NCI-H2171 treated with DMSO at 0.1 percent for 48 hours (cell line): ENCODE results near the gene IRAK2.
A peak's percentile ranks its signal among the peaks of the same experiment; 100 is the strongest.
"Not testable (repeated sequence)": the region's sequence is repeated elsewhere in the genome, so short reads cannot be mapped to it uniquely, and the experiment has no call there.

Experiments used
- DNase-seq: peaks from one replicate; lab custom pipeline; 2025; lab: John Stamatoyannopoulos, UW

IRAK2 gene, protein sequence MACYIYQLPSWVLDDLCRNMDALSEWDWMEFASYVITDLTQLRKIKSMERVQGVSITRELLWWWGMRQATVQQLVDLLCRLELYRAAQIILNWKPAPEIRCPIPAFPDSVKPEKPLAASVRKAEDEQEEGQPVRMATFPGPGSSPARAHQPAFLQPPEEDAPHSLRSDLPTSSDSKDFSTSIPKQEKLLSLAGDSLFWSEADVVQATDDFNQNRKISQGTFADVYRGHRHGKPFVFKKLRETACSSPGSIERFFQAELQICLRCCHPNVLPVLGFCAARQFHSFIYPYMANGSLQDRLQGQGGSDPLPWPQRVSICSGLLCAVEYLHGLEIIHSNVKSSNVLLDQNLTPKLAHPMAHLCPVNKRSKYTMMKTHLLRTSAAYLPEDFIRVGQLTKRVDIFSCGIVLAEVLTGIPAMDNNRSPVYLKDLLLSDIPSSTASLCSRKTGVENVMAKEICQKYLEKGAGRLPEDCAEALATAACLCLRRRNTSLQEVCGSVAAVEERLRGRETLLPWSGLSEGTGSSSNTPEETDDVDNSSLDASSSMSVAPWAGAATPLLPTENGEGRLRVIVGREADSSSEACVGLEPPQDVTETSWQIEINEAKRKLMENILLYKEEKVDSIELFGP

DNA sequence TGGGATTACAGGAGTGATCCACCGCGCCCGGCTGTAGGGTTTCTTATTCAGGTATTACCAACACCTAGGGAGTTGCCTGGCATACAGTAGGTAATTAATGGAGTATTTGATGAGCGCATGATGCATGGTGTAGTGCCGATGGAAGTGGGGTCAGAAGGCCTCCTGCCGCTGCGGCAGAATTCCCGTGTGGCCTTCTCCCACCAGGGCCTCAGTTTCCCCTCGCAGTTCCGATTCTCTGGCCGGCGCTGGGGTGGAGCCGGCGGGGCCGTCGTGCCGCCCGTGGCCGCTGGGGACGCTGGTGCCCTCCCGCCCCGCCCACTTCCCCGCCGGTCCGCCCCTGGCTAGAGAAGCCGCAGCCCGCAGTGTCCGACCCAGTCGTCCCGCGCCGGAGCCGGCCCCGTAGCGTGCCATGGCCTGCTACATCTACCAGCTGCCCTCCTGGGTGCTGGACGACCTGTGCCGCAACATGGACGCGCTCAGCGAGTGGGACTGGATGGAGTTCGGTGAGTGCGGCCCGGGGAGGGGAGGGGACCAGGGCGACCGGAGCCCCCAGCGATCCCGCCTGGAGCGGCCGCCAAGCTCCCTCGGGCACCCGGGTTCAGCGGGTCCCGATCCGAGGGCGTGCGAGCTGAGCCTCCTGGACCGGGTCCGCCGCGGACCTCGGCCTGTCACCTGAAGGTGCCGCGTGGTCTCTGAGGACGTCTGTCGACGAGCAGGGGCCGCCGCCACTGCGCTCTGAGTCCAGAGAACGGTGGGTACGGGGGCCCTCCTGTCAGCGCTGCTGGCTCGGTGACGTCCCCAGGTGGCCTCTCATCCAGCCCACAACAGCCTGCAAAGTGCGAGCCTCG is at the start of gene IRAK2:
TSS of gene IRAK2 (plus strand) at position 374 of the 848 bp plus-strand sequence. CDS start at position 410, 36 bp downstream.
- DNase-seq, result peak; percentile 18

DNA sequence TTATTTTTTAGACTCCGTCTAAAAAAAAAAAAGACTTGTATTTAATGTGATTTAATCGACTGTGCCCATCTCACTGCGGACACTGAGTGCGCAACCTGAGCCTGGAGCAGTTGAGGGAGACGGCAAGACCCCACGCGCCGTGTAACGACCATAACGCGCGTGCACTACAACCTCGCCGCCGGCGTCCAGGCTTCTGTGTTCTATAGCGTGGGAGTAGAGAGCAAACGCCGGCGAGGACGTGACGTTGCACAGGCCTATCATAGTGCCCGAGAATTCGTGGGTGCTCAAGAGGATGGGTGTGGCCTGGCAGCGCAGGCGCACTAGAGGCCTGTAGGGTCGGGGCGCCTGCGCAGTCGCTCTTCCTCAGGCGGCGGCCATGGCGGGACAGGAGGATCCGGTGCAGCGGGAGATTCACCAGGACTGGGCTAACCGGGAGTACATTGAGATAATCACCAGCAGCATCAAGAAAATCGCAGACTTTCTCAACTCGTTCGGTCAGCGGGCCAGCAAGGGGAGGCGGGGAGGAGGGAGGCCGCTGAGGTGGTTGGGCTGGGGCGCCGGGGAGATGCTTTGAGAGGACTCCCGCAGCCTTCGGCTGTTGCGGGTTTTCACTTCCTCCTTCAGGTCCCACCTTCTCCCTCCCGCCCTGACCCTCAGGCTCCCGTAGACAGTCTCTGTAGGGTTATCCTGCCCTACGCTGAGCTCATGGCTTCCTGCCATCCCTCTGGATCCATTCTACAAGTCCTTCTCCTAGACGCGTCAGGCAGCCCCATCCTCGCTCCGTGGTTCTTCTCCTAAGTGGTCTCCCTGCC is 49.2 kb upstream of the IRAK2 start, which contains the start of gene BRK1:
TSS of gene BRK1 (plus strand) at position 350 of the 812 bp plus-strand sequence. CDS start at position 377, 27 bp downstream.
- peak; percentile 92 for DNase-seq

DNA sequence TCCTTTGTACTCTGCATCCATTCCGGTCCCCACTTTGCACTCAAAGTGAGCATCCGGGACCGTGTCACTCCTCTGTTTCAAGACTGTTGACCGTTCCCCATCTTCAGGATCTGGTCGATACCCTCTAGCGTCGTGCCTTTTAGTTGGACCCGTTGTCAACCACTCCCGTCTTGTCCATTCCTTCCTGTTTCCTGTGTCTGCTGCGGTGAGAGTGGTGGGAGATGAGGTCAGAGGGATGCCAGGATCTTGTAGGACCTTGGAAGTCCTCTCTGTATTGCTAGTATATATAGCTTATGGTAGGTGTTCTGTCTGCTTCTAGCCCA is 48.6 kb upstream of the IRAK2 start:
- no peak for DNase-seq

DNA sequence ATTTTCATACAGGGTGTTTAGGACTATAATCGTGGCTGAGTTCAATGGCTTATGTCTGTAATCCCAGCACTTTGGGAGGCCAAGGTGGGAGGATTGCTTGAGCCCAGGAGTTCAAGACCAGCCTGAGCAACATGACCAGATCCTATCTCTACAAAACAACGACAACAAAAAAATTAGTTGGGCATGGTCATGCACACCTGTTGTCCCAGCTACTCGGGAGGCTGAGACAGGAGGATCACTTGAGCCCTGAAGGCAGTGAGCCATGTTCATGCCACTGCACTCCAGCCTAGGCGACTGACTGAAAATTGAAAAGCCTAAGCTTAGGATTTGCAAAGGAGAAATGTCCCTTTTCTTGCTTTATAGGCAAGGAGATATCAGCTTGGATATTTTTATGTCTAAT is 47.8 kb upstream of the IRAK2 start:
- no peak for DNase-seq

DNA sequence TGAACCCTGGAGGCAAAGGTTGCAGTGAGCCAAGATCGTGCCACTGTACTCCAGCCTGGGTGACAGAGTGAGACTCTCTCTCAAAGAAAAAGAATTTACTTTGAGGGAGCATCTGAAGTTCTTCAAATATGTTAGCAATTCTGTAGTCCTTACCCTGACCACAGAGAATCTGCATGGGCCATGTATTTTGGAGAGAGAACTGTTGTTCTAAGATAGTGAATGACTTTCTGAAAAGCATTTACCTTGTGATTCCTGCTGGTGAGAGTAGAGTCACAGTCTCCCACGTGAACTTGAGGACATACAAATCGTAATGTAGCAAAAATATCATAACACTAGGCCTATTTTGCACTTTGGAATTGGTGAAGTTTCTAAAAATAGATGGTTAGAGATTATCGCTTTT is 45.3 kb upstream of the IRAK2 start:
- DNase-seq, result no peak

DNA sequence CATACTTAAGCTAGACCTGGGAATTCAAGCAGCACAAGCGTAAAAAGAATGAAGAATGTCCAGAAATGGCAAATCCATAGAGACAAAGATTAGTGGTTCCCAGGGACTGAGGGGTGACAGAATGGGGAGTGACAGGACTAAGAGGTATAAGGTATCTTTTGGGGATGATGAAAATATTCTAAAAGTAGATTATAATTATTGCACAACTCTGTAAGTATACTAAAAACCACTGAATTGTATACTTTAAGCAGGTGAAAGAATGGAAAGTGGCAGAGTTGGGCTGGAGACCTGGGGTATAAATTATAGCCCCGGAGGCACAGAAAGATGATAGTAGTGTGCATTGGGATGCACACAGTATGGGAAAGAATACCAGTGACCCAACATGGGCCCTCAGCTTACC is 43.7 kb upstream of the IRAK2 start:
- no peak for DNase-seq

DNA sequence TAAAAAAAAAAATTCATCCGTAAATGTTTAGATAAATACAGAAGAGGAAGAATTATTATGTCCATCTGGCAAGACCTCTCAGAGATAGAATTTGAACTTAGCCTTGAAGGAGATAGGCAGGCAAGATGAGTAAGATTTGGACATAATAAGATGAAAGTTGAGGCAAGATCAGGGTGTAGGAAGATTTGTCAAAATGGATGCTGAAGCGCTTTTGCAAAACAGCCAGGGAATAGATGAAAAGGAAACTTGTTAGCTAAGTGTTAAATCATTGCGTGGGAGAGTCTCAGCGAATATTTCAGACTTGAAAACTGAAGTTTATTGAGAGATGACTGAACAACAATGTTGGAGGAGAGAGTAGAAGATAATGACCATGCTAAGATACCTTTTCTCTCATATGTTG is 42.0 kb upstream of the IRAK2 start:
- no peak for DNase-seq

DNA sequence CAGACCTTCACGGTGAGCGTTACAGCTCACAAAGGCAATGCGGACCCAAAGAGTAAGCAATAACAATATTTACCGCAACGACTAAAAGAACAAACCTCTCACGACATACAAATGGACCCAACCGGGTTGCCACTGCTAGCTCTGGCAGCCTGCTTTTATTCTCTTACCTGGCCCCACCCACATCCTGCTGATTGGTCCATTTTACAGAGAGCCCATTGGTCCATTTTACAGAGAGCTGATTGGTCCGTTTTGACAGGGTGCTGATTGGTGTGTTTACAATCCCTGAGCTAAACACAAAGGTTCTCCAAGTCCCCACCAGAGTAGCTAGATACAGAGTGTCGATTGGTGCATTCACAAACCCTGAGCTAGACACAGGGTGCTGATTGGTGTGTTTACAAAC is 28.8 kb upstream of the IRAK2 start:
- not testable (repeated sequence) for DNase-seq

DNA sequence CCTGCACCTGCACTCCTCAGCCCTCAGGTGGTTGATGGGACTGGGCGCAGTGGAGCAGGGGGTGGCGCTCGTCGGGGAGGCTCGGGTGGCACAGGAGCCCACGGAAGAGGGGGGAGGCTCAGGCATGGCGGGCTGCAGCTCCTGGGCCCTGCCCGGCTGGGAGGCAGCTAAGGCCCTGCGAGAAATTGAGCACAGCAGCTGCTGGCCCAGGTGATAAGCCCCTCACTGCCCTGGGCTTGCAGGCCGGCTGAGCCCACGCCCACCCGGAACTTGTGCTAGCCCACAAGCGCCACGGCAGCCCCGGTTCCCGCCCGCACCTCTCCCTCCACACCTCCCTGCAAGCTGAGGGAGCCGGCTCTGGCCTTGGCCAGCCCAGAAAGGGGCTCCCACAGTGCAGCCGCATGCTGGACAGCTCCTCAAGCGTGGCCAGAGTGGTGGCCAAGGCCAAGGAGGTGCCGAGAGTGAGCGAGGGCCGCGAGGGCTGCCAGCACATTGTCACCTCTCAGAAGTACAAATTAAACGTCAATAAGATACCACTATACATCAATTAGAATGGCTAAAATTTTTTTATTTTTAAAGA is 28.2 kb upstream of the IRAK2 start:
- DNase-seq, result no peak

DNA sequence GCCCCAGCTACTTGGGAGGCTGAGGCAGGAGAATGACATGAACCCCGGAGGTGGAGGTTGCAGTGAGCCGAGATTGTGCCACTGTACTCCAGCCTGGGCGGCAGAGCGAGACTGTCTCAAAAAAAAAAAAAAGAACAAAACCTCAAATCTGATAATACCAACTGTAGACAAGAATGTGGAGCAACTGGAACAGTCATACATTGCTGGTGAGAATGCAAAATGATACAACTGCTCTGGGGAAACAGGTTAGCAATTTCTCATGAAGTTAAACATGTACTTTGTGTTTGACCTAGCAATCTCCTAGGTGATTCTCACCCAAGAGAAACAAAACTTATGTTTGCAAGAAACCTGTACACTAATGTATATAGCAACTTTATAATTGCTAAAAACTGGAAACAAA is 27.5 kb upstream of the IRAK2 start:
- no peak for DNase-seq

DNA sequence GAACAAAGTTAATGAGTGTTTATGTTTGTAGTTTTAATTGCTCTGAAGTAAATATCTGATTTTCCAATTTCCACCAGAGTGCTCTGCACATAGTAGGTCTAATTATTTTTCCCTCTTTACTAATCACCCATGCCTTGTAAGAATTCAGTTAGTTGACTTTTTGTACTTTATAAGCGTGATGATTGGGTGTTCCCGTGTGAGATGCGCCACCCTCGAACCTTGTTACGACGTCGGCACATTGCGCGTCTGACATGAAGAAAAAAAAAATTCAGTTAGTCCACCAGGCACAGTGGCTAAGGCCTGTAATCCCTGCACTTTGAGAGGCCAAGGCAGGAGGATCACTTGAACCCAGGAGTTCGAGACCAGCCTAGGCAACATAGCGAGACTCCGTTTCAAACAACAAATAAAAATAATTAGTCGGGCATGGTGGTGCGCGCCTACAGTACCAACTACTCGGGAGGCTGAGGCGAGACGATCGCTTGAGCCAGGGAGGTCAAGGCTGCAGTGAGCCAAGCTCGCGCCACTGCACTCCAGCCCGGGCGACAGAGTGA is 23.6 kb upstream of the IRAK2 start:
- DNase-seq, result no peak

DNA sequence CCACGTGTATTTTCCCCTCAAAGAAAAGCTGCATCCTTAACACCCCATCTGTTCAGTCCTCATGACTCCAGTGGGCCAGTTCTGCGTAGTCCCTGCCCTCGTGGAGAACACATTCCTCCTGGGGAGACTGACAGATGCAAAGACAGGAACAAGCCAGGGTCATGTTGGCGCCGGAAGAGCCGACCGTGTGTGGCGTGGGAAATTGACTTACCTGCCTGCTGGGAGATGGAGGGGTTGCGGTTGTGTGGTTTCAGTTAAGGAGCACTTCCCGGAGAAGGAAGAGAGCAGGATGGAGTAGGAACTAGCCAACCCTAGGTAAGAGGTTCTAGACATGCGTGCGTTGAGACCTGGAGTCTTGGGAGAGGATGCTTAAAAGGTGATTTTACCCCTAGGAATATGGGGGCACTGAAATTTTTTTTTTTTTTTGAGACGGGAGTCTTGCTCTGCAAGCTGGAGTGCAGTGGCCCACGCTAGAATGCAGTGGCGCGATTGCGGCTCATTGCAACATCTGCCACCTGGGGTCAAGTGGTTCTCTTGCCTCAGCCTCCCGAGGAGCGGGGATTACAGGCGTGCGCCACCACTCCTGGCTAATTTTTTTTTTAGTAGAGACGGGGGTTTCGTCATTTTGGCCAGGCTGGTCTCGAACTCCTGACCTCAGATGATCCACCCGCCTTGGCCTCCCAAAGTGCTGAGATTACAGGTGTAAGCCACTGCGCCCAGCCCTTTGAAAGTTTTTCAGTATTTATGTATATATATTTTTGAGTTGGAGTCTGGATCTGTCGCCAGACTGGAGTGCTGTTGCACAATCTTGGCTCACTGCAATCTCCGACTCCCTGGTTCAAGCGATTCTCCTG is 21.8 kb upstream of the IRAK2 start:
- peak; percentile 1 for DNase-seq

DNA sequence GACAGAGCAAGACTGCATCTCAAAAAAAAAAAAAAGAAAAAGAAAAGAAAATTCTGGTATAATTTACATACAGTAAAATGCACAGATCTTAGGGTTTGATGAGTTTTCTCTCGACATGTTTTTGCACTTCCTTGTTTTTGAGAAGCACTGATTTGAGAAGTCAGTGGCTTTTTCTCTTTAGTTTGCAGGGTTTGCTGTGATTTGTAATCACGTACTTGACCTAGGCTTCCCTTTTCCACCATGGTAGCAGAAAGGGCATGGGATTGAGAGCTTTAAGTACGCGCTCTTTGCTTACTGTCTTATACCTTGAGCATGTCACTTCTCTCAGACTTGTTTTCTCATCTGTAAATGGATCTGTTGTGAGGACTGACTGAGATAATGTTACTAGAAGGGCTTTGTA is 19.0 kb upstream of the IRAK2 start:
- no peak for DNase-seq

DNA sequence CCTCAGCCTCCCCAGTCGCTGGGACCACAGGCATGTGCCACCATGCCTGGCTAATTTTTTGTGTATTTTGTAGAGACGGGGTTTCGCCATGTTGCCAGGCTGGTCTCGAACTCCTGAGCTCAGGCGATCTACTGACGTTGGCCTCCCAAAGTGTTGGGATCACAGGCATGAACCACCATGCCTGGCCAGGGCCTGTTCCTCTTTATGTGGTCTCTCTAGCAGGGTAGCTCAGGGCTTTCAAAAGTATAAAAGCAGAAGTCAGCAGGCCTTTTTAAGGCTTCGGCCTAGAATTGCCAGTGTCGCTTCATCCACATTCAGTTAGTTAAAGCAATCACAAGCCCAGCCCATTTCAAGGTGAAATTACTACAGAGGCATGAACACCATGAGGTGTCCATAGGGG is 15.5 kb upstream of the IRAK2 start:
- DNase-seq, result no peak

DNA sequence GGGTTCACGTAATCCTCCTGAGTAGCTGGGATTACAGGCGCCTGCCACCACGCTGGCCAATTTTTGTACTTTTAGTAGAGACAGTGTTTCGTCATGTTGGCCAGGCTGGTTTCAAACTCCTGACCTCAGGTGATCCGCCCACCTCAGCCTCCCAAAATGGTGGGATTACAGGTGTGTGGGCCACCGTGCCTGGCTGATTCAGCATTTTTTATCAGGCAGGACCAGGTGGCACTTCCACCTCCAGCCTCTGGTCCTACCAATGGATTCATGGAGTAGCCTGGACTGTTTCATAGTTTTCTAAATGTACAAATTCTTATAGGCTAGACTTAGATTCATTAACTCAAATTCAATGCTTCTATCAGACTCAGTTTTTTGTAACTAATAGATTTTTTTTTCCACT is 13.7 kb upstream of the IRAK2 start:
- no peak for DNase-seq

DNA sequence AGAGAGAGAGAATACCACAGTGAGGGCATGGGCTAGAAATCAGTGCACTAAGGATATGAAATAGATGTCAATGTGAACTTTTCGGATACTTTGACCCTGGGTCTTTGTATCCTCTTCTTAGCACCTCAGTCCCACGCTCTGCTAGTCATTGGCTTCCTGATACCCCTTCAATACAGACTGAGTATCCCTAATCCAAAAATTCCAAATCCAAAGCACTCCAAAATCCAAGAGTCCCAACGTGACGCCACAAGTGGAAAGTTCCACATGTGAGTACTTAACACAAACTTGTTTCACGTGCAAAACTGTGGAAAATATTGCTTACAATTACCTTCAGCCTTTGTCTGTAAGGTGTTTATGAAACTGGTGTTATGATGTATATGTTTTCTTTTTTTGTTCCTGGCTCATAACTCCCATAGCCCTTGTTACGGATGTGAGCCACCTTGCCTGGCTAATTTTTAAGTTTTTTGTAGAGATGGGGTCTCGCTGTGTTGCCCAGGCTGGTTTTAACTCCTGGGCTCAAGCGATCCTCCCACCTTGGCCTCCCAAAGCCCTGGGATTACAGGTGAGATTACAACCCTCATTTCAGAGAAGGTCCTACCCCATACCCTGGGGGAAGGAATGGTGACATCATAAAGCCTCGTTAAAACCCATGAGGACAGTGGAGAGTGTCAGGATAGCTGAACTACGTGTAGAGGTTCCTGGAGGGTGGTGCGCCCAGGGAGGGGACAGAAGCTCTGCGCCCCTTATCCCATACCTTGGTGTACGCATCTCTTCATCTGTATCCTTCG is 10.2 kb upstream of the IRAK2 start:
- no peak for DNase-seq

DNA sequence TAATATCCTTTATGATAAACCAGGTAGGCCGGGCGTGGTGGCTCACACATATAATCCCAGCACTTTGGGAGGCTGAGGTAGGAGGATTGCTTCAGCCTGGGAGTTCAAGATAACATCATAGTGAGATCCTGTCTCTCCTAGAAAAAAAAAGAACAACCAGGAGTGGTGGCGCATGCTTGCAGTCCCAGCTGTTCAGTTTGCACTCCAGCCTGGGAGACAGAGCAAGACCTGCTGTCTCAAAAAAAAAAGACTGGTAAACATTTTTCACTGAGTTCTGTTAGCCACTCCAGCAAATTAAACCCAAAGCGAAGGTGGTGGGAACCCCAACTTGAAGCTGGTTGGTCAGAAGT is 9.6 kb upstream of the IRAK2 start:
- peak; percentile 71 for DNase-seq

DNA sequence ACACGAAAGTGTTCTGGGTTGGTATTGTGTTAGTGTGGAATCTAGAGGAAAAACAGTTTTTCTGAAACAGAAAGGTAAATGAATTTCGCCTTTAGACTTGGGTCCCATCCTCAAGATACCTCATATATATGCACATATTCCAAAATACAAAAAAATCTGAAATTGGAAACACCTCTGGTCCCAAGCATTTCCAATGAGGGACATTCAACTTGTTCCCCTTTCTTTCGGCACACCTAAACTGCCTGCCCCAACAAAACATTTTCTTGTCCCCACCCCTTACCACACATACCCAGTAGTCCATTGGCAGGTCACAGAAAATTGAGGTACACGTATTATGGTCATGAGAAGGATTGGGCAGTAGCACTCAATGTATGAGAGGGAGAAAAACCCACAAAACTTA is 9.1 kb upstream of the IRAK2 start:
- no peak for DNase-seq

DNA sequence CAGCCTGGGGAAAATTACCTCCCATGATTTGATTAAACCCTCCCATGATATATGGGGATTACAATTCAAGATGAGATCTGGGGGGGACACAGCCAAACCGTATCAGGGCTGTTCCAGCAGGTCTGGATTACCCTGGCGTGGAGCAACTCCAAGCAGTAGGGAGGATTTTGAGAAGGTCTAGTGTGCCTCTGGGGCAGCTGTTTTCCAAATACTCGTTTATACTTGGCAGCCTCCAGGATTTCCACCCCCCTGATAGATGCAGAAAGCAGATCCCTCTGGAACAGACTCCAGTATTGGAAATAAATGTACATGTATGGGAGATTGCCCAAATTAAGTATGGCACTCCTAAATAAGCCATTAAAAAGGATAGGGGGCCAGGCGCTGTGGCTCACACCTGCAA is 7.7 kb upstream of the IRAK2 start:
- DNase-seq, result no peak

DNA sequence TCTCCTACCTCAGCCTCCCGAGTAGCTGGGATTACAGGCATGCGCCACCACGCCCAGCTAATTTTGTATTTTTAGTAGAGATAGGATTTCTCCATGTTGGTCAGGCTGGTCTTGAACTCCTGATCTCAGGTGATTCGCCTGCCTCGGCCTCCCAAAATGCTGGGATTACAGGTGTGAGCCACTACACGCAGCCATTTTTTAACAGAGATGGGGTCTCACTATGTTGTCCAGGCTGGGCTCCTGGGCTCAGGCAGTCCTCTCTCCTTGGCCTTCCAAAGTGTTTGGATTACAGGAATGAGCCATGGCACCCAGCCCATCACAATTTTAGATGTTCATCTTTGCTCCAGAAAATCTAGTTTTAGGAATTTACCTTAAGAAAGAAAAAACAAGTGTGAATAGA is 6.2 kb upstream of the IRAK2 start:
- DNase-seq, result not testable (repeated sequence)
